IPS-20b (cell line): Measurements from ENCODE around the gene TMEM212.

Experiments used
- H3K27ac ChIP-seq: one replicate; pipeline ENCODE4 v1.5.1; 2013; ENCODE audit warnings: low read length
- H3K27me3 ChIP-seq: 2 replicates; pipeline ENCODE4 v1.6.1; 2013; ENCODE audit warnings: mild to moderate bottlenecking, low read length, inconsistent platforms; ENCODE audit not compliant: insufficient read depth
- H3K36me3 ChIP-seq: 2 replicates; pipeline ENCODE4 v1.6.1; 2013; ENCODE audit warnings: low read depth, mild to moderate bottlenecking, inconsistent platforms, low read length, moderate library complexity; ENCODE audit not compliant: insufficient read depth
- H3K4me1 ChIP-seq: 2 replicates; pipeline ENCODE4 v1.6.1; 2013; ENCODE audit warnings: mild to moderate bottlenecking, control low read depth, inconsistent platforms, low read length, moderate library complexity; ENCODE audit not compliant: insufficient read depth
- H3K4me3 ChIP-seq: 2 replicates; pipeline ENCODE4 v1.5.1; 2013; ENCODE audit warnings: mild to moderate bottlenecking, low read length, inconsistent platforms
- H3K9ac ChIP-seq: 2 replicates; pipeline ENCODE4 v1.6.1; 2013; ENCODE audit warnings: low read depth, mild to moderate bottlenecking, inconsistent platforms, low read length, moderate library complexity
- H3K9me3 ChIP-seq: 2 replicates; pipeline ENCODE4 v1.6.1; 2013; ENCODE audit warnings: mild to moderate bottlenecking, low read depth, low read length, inconsistent platforms; ENCODE audit not compliant: insufficient read depth

TMEM212 gene

DNA sequence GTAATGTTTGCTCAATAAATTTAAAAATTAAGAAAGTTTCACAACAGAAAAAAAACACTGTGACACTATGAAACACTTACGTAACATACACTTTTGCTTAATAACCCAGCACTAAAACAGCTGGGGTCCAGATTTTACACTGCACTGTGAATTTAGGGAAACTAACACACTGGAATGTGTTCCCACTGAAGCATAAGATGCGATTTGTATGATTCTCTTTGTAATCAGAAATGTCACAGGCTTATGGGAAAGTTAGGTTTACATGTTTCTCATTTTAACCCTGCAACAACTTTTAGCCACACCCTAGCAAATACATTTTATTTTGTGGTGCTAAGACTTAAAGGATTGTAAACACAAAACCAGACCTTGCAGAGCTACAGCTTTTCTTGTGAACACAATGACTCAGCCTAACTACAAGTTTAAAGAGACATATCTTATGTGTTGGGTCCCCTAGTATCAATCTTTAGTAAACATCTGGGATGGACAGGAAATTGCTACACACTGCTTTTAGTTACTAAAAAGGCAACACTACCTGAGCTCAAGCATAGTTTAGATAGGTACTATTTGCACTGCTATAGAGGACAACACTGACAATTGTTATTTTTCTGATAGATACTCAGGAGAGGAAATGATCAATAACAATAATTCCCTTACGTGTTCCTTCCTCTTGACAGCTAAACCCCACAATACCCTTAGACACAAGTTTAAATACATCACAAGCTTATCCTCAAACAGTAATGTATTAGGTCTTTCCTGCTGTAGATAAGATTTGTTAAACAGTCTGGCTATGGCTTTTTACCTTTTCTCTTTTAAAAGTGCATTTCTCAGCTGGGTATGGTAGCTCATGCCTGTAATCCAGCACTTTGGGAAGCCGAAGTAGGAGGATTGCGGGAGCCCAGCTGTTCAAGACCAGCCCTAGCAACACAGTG is 36.7 kb upstream of the TMEM212 start:
- Histone ChIP-seq H3K27ac (no peak overlapping the region), H3K4me1 (no peaks in the 10 kb centered on the region), H3K4me3 (no peak overlapping the region), H3K36me3 (no peaks in the 10 kb centered on the region), H3K9me3 (no peaks in the 10 kb centered on the region), H3K9ac (no peak overlapping the region), H3K27me3 (peaks cover 30% of the 10 kb centered on the region)

DNA sequence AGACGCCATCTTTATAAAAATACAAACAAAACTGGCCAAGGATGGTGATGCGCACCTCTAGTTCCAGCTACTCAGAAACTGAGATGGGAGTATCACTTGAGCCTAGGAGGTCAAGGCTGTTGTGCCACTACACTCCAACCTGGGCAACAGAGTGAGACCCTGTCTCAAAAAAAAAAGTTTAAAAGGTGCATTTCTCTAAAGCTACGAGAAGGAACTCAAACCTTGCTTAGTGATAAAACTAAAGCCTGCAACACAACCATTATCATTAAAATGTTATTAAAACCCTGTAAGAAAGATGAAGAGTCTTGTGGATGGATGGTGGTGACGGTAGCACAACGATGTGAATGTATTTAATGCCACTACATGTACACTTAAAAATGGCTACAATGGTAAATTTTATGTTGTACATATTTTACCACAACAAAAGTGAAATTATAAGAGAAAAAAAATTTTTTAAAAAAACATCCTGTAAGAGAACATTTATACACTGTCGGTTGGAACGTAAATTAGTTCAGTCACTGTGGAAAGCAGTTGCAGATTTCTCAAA is 35.9 kb upstream of the TMEM212 start:
- Histone ChIP-seq H3K27me3 (peaks cover 37% of the 10 kb centered on the region), H3K36me3 (no peaks in the 10 kb centered on the region), H3K4me3 (no peak overlapping the region), H3K9me3 (no peaks in the 10 kb centered on the region), H3K9ac (no peak overlapping the region), H3K4me1 (no peaks in the 10 kb centered on the region), H3K27ac (no peak overlapping the region)

DNA sequence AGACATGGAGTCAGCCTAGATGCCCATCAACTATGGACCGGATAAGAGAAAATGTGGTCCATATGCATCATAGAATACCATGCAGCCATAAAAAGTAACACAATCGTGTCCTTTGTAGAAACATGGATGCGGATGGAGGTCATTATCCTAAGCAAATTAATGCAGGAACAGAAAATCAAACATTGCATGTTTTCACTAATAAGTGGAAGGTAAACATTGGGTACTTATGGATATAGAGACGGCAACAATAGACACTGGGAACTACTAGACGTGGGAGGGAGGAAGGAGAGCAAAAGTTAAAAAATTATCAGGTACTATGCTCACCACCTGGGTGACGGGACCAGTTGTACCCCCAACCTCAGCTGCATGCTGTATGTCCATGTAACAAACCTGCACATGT is 35.3 kb upstream of the TMEM212 start:
- Histone ChIP-seq H3K9ac (no peak overlapping the region), H3K4me1 (no peaks in the 10 kb centered on the region), H3K9me3 (no peaks in the 10 kb centered on the region), H3K27ac (no peak overlapping the region), H3K27me3 (peaks cover 39% of the 10 kb centered on the region), H3K4me3 (no peak overlapping the region), H3K36me3 (no peaks in the 10 kb centered on the region)

DNA sequence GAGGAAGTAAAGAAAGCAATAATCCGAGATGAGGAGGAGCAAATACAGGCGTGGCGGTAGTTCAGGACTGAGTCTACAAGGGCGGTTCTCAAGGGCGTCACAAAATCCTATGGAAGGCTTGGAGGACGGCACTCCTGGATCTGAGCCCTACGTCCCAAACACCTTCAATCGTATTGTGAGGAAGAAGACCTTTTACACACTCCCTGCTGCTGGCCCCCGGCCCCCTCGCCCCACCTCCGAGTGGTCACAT is 33.6 kb upstream of the TMEM212 start:
- Histone ChIP-seq H3K4me1 (no peaks in the 10 kb centered on the region), H3K4me3 (peak overlapping the region; percentile 74), H3K36me3 (no peaks in the 10 kb centered on the region), H3K9ac (no peak overlapping the region), H3K27ac (no peak overlapping the region), H3K27me3 (peaks cover 39% of the 10 kb centered on the region), H3K9me3 (no peaks in the 10 kb centered on the region)

GRCh38 chr3:171809861-171810628 is 33.1 kb upstream of the TMEM212 start, which contains the start of gene PLD1:
PLD1 (minus strand) TSS chr3:171810483; CDS start chr3:171738051, 72,432 bp downstream.
- H3K4me3 ChIP-seq: peak within 1 kb of the TSS; percentile 74
- 0 out of 2 replicates have a peak within 1 kb of the TSS, but pooled peaks have one; percentile 24 for H3K9ac ChIP-seq
- no peak within 1 kb of the TSS for H3K27ac ChIP-seq

GRCh38 chr3:171810629-171811294 is 32.4 kb upstream of the TMEM212 start:
- H3K4me3 ChIP-seq: peak overlapping the region; percentile 74
- no peak overlapping the region for H3K9ac ChIP-seq
- H3K4me1 ChIP-seq: no peaks in the 10 kb centered on the region
- H3K9me3 ChIP-seq: no peaks in the 10 kb centered on the region
- no peak overlapping the region for H3K27ac ChIP-seq
- peaks cover 39% of the 10 kb centered on the region for H3K27me3 ChIP-seq
- no peaks in the 10 kb centered on the region for H3K36me3 ChIP-seq

More at GRCh38 chr3:171809861-171810628, 33.1 kb upstream of the TMEM212 start, which contains the start of gene PLD1:
- no peaks in the 10 kb centered on the region for H3K4me1 ChIP-seq
- peaks cover 39% of the 10 kb centered on the region for H3K27me3 ChIP-seq
- no peaks in the 10 kb centered on the region for H3K36me3 ChIP-seq
- H3K9me3 ChIP-seq: no peaks in the 10 kb centered on the region

GRCh38 chr3:171811295-171811912 is 31.7 kb upstream of the TMEM212 start:
- H3K4me3 ChIP-seq: no peak overlapping the region
- H3K27me3 ChIP-seq: peaks cover 39% of the 10 kb centered on the region
- H3K9me3 ChIP-seq: no peaks in the 10 kb centered on the region
- H3K4me1 ChIP-seq: no peaks in the 10 kb centered on the region
- H3K36me3 ChIP-seq: no peaks in the 10 kb centered on the region
- H3K9ac ChIP-seq: no peak overlapping the region
- H3K27ac ChIP-seq: no peak overlapping the region

DNA sequence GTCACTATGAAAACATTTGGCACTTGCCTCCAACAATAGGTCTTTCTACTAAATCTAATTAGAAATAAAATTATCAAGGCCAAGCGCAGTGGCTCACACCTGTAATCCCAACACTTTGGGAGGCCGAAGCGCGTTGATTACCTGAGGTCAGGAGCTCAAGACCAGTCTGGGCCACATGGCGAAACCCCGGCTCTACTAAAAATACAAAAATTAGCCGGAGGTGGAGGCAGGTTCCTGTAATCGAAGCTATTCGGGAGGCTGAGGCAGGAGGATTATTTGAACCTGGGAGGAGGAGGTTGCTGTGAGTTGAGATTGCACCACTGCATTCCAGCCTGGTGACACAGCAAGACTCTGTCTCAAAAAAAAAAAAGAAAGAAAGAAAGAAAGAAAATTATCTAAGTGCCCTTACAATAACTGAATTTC is 31.2 kb upstream of the TMEM212 start:
- Histone ChIP-seq H3K27ac (no peak overlapping the region), H3K9ac (no peak overlapping the region), H3K4me1 (no peaks in the 10 kb centered on the region), H3K36me3 (no peaks in the 10 kb centered on the region), H3K9me3 (no peaks in the 10 kb centered on the region), H3K27me3 (peaks cover 39% of the 10 kb centered on the region), H3K4me3 (no peak overlapping the region)

DNA sequence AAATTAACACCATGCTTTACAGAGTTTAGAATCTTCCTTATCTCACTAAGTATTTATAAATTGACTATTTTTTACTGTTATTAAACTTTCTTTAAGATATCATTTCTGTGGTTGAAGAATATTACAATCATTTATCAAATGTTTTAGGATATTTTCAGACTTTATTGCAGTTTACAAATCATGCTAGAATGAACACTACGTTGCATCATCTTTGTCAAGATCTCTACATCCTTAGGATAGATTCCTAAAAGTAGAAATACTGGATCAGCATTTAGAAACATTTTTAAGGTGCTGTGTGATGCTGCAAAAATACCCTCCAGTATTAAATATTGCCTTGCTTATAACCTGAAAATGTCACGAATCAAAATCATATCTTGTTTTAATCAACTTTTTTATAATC is 30.3 kb upstream of the TMEM212 start:
- no peaks in the 10 kb centered on the region for H3K4me1 ChIP-seq
- no peak overlapping the region for H3K4me3 ChIP-seq
- H3K36me3 ChIP-seq: no peaks in the 10 kb centered on the region
- peaks cover 39% of the 10 kb centered on the region for H3K27me3 ChIP-seq
- no peak overlapping the region for H3K27ac ChIP-seq
- H3K9me3 ChIP-seq: no peaks in the 10 kb centered on the region
- no peak overlapping the region for H3K9ac ChIP-seq

DNA sequence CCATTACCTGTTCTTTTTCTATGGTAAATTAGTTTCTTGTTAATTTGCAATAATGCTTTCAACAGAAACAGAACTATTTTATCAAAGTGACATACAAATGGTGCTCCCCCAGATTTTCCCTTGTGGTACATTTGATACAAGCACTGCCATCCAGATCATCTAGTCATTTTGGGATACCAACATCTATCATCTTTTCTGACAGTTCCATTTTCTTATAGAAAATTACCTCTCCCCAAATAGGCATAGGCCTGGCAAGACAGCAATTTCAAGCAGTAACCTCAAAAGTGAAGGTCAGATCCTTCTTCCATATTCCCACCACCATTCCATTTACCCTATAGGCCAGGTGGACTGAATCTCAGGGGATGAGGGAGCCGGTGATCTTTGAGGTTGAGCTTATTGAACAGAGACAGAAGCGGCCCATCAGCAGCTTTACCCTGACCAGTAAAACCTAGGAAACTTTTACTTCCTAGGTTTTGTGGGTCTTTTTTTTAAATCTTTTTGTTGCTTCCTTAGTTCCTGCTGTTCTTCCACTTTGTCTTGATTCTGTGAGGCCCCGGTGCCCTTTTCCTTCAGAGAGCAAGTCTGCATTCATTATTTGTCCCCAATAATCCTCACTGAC is 29.8 kb upstream of the TMEM212 start:
- H3K4me3 ChIP-seq: no peak overlapping the region
- no peak overlapping the region for H3K27ac ChIP-seq
- no peaks in the 10 kb centered on the region for H3K4me1 ChIP-seq
- H3K36me3 ChIP-seq: no peaks in the 10 kb centered on the region
- no peak overlapping the region for H3K9ac ChIP-seq
- peaks cover 39% of the 10 kb centered on the region for H3K27me3 ChIP-seq
- no peaks in the 10 kb centered on the region for H3K9me3 ChIP-seq
